IMR-90 (cell line): ENCODE results near the gene AQP12B. TPM values are rescaled to one million over a fixed set of nuclear protein-coding genes. Genes with fewer than 3 reads are reported as not detected.

Experiments
- ATAC-seq: fragments of 200-7000 bp; cut with Tn5 transposase; 2 replicates; pipeline ENCODE4 v1.9.1; 2020; ENCODE audit warnings: low read depth, mild to moderate bottlenecking, moderate library complexity
- BruUV-seq: library from RNA; stranded (reverse); fragments of 400-500 nt; replicated peaks from 2 replicates; lab custom pipeline; 2021; lab: Mats Ljungman, UMichigan
- CTCF ChIA-PET: fragments of 300-600 bp; formaldehyde crosslinking; extraction: SDS; loops from one replicate; lab custom pipeline; 2021; ENCODE audit warnings: antibody characterized with exemption; lab: Yijun Ruan, JAX
- POLR2A ChIA-PET: fragments of 300-600 bp; sonication (Branson Sonifier 250); formaldehyde crosslinking; loops from one replicate; lab custom pipeline; 2022; ENCODE audit warnings: antibody characterized with exemption; ENCODE audit not compliant: unreplicated experiment; lab: Charles Lee
- DNase-seq: peaks from one replicate; pipeline ENCODE4 v3.0.0; 2013
- H2AFZ ChIP-seq: replicated peaks from 2 replicates; pipeline ENCODE3; 2013; ENCODE audit warnings: low read length, mild to moderate bottlenecking; ENCODE audit not compliant: poor library complexity
- H2AK5ac ChIP-seq: 2 replicates; pipeline ENCODE4 v1.6.1; 2013; ENCODE audit warnings: low read depth, low read length, inconsistent platforms
- H2AK9ac ChIP-seq: replicated peaks from 2 replicates; pipeline ENCODE3; 2013; ENCODE audit warnings: mild to moderate bottlenecking, low read depth, low read length, moderate library complexity; ENCODE audit not compliant: poor library complexity
- H2BK120ac ChIP-seq: 2 replicates; pipeline ENCODE4 v1.6.1; 2013; ENCODE audit warnings: low read depth, low read length, inconsistent platforms
- H2BK15ac ChIP-seq: 3 replicates; pipeline ENCODE4 v1.6.1; 2013; ENCODE audit warnings: low read depth, low read length, inconsistent platforms
- H2BK20ac ChIP-seq: 2 replicates; pipeline ENCODE4 v1.6.1; 2013; ENCODE audit warnings: low read depth, mild to moderate bottlenecking, inconsistent platforms, low read length, moderate library complexity
- H2BK5ac ChIP-seq: 2 replicates; pipeline ENCODE4 v1.6.1; 2013; ENCODE audit warnings: mild to moderate bottlenecking, low read depth, low read length, inconsistent platforms; ENCODE audit not compliant: poor library complexity, severe bottlenecking
- H3K14ac ChIP-seq: replicated peaks from 2 replicates; pipeline ENCODE4 v1.6.1; 2013; ENCODE audit warnings: low read depth, low read length, inconsistent platforms
- H3K18ac ChIP-seq: 2 replicates; pipeline ENCODE4 v1.6.1; 2013; ENCODE audit warnings: low read depth, low read length, control low read depth
- H3K23ac ChIP-seq: 2 replicates; pipeline ENCODE4 v1.6.1; 2013; ENCODE audit warnings: low read depth, low read length, inconsistent platforms
- H3K27ac ChIP-seq: 2 replicates; pipeline ENCODE4 v1.5.1; 2013; ENCODE audit warnings: mild to moderate bottlenecking, control low read depth, low read length; ENCODE audit not compliant: insufficient read depth
- H3K27me3 ChIP-seq: 2 replicates; pipeline ENCODE4 v1.6.1; 2013; ENCODE audit warnings: low read length; ENCODE audit not compliant: control insufficient read depth, insufficient read depth
- H3K36me3 ChIP-seq: 2 replicates; pipeline ENCODE4 v1.6.1; 2013; ENCODE audit warnings: low read length, mixed read lengths; ENCODE audit not compliant: control insufficient read depth, insufficient read depth
- H3K4ac ChIP-seq: 2 replicates; pipeline ENCODE4 v1.6.1; 2013; ENCODE audit warnings: low read depth, low read length, inconsistent platforms
- H3K4me1 ChIP-seq: 2 replicates; pipeline ENCODE4 v1.6.1; 2013; ENCODE audit warnings: low read length, mixed read lengths; ENCODE audit not compliant: control insufficient read depth, insufficient read depth
- H3K4me2 ChIP-seq: 2 replicates; pipeline ENCODE4 v1.6.1; 2013; ENCODE audit warnings: low read depth, mild to moderate bottlenecking, control low read depth, low read length, moderate library complexity
- H3K4me3 ChIP-seq: 2 replicates; pipeline ENCODE4 v1.5.1; 2013; ENCODE audit warnings: low read depth, mild to moderate bottlenecking, control low read depth, low read length, moderate library complexity; ENCODE audit not compliant: insufficient read depth
- H3K56ac ChIP-seq: 2 replicates; pipeline ENCODE4 v1.6.1; 2013; ENCODE audit warnings: low read length, inconsistent platforms; ENCODE audit not compliant: insufficient read depth; ENCODE audit errors: extremely low read depth
- H3K79me1 ChIP-seq, 2 experiments: 2 replicates each; pipeline ENCODE4 v1.6.1; 2013; ENCODE audit warnings: low read length in 2 of 2, inconsistent platforms in 1 of 2, low read depth in 1 of 2
- H3K9ac ChIP-seq: 2 replicates; pipeline ENCODE4 v1.6.1; 2013; ENCODE audit warnings: low read depth, low read length, control low read depth
- H3K9me1 ChIP-seq: 2 replicates; pipeline ENCODE4 v1.6.1; 2013; ENCODE audit warnings: low read length, inconsistent platforms; ENCODE audit not compliant: insufficient read depth
- H3K9me3 ChIP-seq: 2 replicates; pipeline ENCODE4 v1.6.1; 2013; ENCODE audit warnings: low read length; ENCODE audit not compliant: control insufficient read depth, insufficient read depth
- H4K20me1 ChIP-seq: 2 replicates; pipeline ENCODE4 v1.6.1; 2013; ENCODE audit warnings: low read length, inconsistent platforms; ENCODE audit not compliant: insufficient read depth
- H4K5ac ChIP-seq: 2 replicates; pipeline ENCODE4 v1.6.1; 2013; ENCODE audit warnings: mild to moderate bottlenecking, low read depth, low read length, control low read depth
- H4K8ac ChIP-seq, 2 experiments: 2 replicates each; pipeline ENCODE4 v1.6.1; 2013; ENCODE audit warnings: low read depth in 2 of 2, low read length in 2 of 2, control low read depth in 1 of 2, inconsistent platforms in 1 of 2
- H4K91ac ChIP-seq: 2 replicates; pipeline ENCODE4 v1.6.1; 2013; ENCODE audit warnings: low read depth, low read length, inconsistent platforms; ENCODE audit not compliant: insufficient read depth
- BHLHE40 ChIP-seq: fragments of 150-350 bp; IDR thresholded peaks from 2 replicates; pipeline ENCODE4 v1.6.1; 2016; ENCODE audit warnings: mild to moderate bottlenecking, low read depth, low read length
- CEBPB ChIP-seq: IDR thresholded peaks from 2 replicates; pipeline ENCODE4 v1.6.1; 2012; ENCODE audit warnings: low read depth, low read length, improper control_type of control experiment
- CTCF ChIP-seq: conservative IDR thresholded peaks from 2 replicates; pipeline ENCODE4 v1.5.1; 2012; ENCODE audit warnings: mild to moderate bottlenecking, low read depth, low read length, improper control_type of control experiment
- ELK1 ChIP-seq: fragments of 150-350 bp; IDR thresholded peaks from 2 replicates; pipeline ENCODE4 v1.6.1; 2016; ENCODE audit warnings: low read depth, mild to moderate bottlenecking, low read length, moderate library complexity, borderline replicate concordance
- MAFK ChIP-seq: IDR thresholded peaks from 2 replicates; pipeline ENCODE4 v1.6.1; 2012; ENCODE audit warnings: low read depth, low read length, improper control_type of control experiment
- NFE2L2 ChIP-seq: fragments of 150-350 bp; IDR thresholded peaks from 2 replicates; pipeline ENCODE4 v1.6.1; 2016; ENCODE audit warnings: low read depth, mild to moderate bottlenecking, low read length
- POLR2A ChIP-seq: IDR thresholded peaks from 2 replicates; pipeline ENCODE4 v1.6.1; 2012; ENCODE audit warnings: mild to moderate bottlenecking, low read depth, low read length
- SMC3 ChIP-seq: fragments of 150-350 bp; IDR thresholded peaks from 2 replicates; pipeline ENCODE4 v1.6.1; 2016; ENCODE audit warnings: low read depth, mild to moderate bottlenecking, antibody characterized with exemption, low read length, moderate library complexity
- WGBS, 2 experiments: methylation state at CpG; one replicate each; pipeline versions ENCODE4 v1.1.5 to v1.1.7; 2013; ENCODE audit warnings: missing lambda C conversion rate in 2 of 2; ENCODE audit not compliant: insufficient read length in 1 of 2; ENCODE audit errors: extremely low coverage in 2 of 2; 5-methylcytosine and 5-hydroxymethylcytosine counted together
- dilution Hi-C: fragments of 300-500 bp; cut with HindIII; formaldehyde crosslinking; loops from one replicate; pipeline ENCODE4 v1.14.3; 2018; ENCODE audit warnings: low sequenced_read_pairs; ENCODE audit not compliant: unreplicated experiment
- in situ Hi-C: fragments of 300-500 bp; cut with MboI; formaldehyde crosslinking; loops from 3 replicates; pipeline ENCODE4 v1.14.3; 2019; ENCODE audit warnings: low sequenced_read_pairs, inconsistent platforms, mixed read lengths
- intact Hi-C: fragments of 100-400 bp; cut with micrococcal nuclease; formaldehyde crosslinking; loops from 2 replicates; pipeline ENCODE4 v1.10.0; 2022
- polyA plus RNA-seq, 3 experiments: library from polyadenylated mRNA; depleted of rRNA; stranded (reverse); fragments of >200 nt; gene quantifications; 2 replicates each; pipeline ENCODE4 v1.2.3, GENCODE V29; 2012; ENCODE audit warnings: low replicate concordance in 1 of 3
- total RNA-seq: library from RNA; depleted of rRNA; stranded (reverse); fragments of >200 nt; gene quantifications from 2 replicates; pipeline ENCODE4 v1.2.3, GENCODE V29; 2012

The AQP12B gene
- total and polyA plus RNA-seq, 2 of the 4 experiments (the other 2 are of a cell fraction): not detected

GRCh38 chr2:240713071-240713927 lies 30.6 kb upstream of the AQP12B start:
- no peak overlapping the region for H3K18ac ChIP-seq
- no peak overlapping the region for H3K14ac ChIP-seq
- H2AFZ ChIP-seq: no peak overlapping the region
- no peaks in the 10 kb centered on the region for H4K20me1 ChIP-seq
- H3K36me3 ChIP-seq: no peaks in the 10 kb centered on the region
- no peak overlapping the region for H3K4me2 ChIP-seq
- no peak overlapping the region for H4K8ac ChIP-seq
- ATAC-seq (no peak), DNase-seq (no peak)
- H2BK20ac ChIP-seq: no peak overlapping the region
- no peak overlapping the region for H2BK120ac ChIP-seq
- H4K91ac ChIP-seq: no peak overlapping the region
- no peak overlapping the region for H3K9ac ChIP-seq
- no peak overlapping the region for H3K4ac ChIP-seq
- CTCF ChIA-PET: interaction anchor here (0.6 kb wide), 1 partner anchor 55 kb away, joined by 5 read pairs; no protein-coding TSS in a partner anchor
- in situ Hi-C loops: no loop called here
- H4K5ac ChIP-seq: no peak overlapping the region
- WGBS, 2 experiments: 64% methylated on average over 14 of the region's 25 CpGs; no CpG with 5 or more reads in 1 of the 2 experiments
- TF ChIP-seq SMC3: no peak
- TF ChIP-seq ELK1: no peak
- TF ChIP-seq NFE2L2: no peak
- no peak for TF ChIP-seq MAFK
- TF ChIP-seq BHLHE40: no peak
- no peak for TF ChIP-seq CTCF
- no peak for TF ChIP-seq POLR2A
- TF ChIP-seq CEBPB: no peak
- H2BK5ac ChIP-seq: no peak overlapping the region
- BruUV-seq: no TSS peak
- no peaks in the 10 kb centered on the region for H3K79me1 ChIP-seq
- no peaks in the 10 kb centered on the region for H3K4me1 ChIP-seq
- H3K9me1 ChIP-seq: no peaks in the 10 kb centered on the region
- H3K4me3 ChIP-seq: no peak overlapping the region
- intact Hi-C loops: no loop called here
- POLR2A ChIA-PET: no interaction called here
- H2AK5ac ChIP-seq: no peak overlapping the region
- dilution Hi-C loops: no loop called here
- H3K23ac ChIP-seq: no peak overlapping the region
- no peak overlapping the region for H3K27ac ChIP-seq
- no peak overlapping the region for H2AK9ac ChIP-seq
- no peak overlapping the region for H2BK15ac ChIP-seq
- H3K56ac ChIP-seq: no peak overlapping the region
- no peaks in the 10 kb centered on the region for H3K9me3 ChIP-seq
- H3K27me3 ChIP-seq: peaks cover 46% of the 10 kb centered on the region
